MM.1S (cell line): Measurements from ENCODE around the gene OR4F15.

Experiments
- DNase-seq: peaks from one replicate; pipeline ENCODE4 v3.0.0-alpha.2; 2015
- H2AFZ ChIP-seq: fragments of 300-600 bp; sonication (generic); 2 replicates; pipeline ENCODE4 v1.6.0; 2016; ENCODE audit warnings: antibody characterized with exemption, low read length
- H3F3A ChIP-seq: fragments of 300-600 bp; sonication (generic); 2 replicates; pipeline ENCODE4 v1.6.1; 2016; ENCODE audit warnings: mild to moderate bottlenecking, antibody characterized with exemption, low read length, moderate library complexity, mixed read lengths; ENCODE audit not compliant: insufficient read depth
- H3K27ac ChIP-seq: fragments of 300-600 bp; sonication (generic); 2 replicates; pipeline ENCODE4 v1.5.1; 2016; ENCODE audit warnings: mild to moderate bottlenecking, low read length
- H3K27me3 ChIP-seq: fragments of 300-600 bp; sonication (generic); replicated peaks from 2 replicates; pipeline ENCODE4 v1.6.0; 2016; ENCODE audit warnings: low read length; ENCODE audit not compliant: insufficient read depth
- H3K36me3 ChIP-seq: fragments of 300-600 bp; sonication (generic); replicated peaks from 2 replicates; pipeline ENCODE4 v1.6.1; 2016; ENCODE audit warnings: mild to moderate bottlenecking, low read length, mixed read lengths; ENCODE audit not compliant: insufficient read depth
- H3K4me1 ChIP-seq: fragments of 300-600 bp; sonication (generic); 2 replicates; pipeline ENCODE4 v1.6.1; 2016; ENCODE audit warnings: low read length, mixed read lengths
- H3K4me2 ChIP-seq: fragments of 300-600 bp; sonication (generic); 2 replicates; pipeline ENCODE4 v1.6.0; 2016; ENCODE audit warnings: low read depth, low read length
- H3K4me3 ChIP-seq: fragments of 300-600 bp; sonication (generic); 2 replicates; pipeline ENCODE4 v1.5.1; 2016; ENCODE audit warnings: low read length, mixed read lengths
- H3K79me2 ChIP-seq: fragments of 300-600 bp; sonication (generic); 2 replicates; pipeline ENCODE4 v1.6.1; 2016; ENCODE audit warnings: mixed run types, low read length, mixed read lengths
- H3K9ac ChIP-seq: fragments of 300-600 bp; sonication (generic); 2 replicates; pipeline ENCODE4 v1.6.1; 2016; ENCODE audit warnings: low read length, mixed read lengths
- H3K9me2 ChIP-seq: fragments of 300-600 bp; sonication (generic); replicated peaks from 2 replicates; pipeline ENCODE4 v1.6.1; 2016; ENCODE audit warnings: mild to moderate bottlenecking, low read length, mixed read lengths; ENCODE audit not compliant: insufficient read depth
- H3K9me3 ChIP-seq: fragments of 300-600 bp; sonication (generic); replicated peaks from 2 replicates; pipeline ENCODE4 v1.6.1; 2016; ENCODE audit warnings: mild to moderate bottlenecking, low read length, mixed read lengths; ENCODE audit not compliant: insufficient read depth
- H4K20me1 ChIP-seq: fragments of 300-600 bp; sonication (generic); 2 replicates; pipeline ENCODE4 v1.6.1; 2016; ENCODE audit warnings: mild to moderate bottlenecking, low read length, moderate library complexity, mixed read lengths; ENCODE audit not compliant: insufficient read depth
- EZH2 ChIP-seq: fragments of 300-600 bp; sonication (generic); optimal IDR thresholded peaks from 2 replicates; pipeline ENCODE3; 2017; ENCODE audit warnings: low read depth, mild to moderate bottlenecking, antibody characterized with exemption, low read length, mixed read lengths
- EZH2phosphoT487 ChIP-seq: fragments of 300-600 bp; sonication (generic); IDR thresholded peaks from 2 replicates; pipeline ENCODE4 v1.6.1; 2018; ENCODE audit warnings: antibody characterized with exemption, low read length
- TF ChIP-seq, protein P1 (sequence below): fragments of 300-600 bp; sonication (generic); IDR thresholded peaks from 2 replicates; pipeline ENCODE4 v1.5.1; 2016; ENCODE audit warnings: antibody characterized with exemption, low read length, mixed read lengths

OR4F15 gene

DNA sequence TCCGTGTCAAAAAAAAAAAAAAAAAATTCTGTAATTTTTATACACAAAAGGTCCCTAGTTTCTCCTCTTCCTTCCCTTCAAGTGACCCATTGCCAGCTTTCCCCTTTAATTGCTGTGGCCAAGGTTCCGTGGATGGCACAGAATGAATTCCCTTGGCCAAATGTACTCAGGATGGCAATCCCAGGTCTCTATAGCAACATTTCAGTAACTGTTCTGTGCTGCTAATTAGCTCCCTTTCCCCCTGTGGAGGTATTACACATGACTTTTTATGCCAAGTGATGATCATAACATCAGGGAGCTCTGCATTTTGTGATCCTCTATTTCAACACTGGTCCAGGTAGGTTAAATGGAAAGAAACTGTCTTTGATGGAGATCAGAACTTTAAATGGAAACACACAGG is 8.8 kb upstream of the OR4F15 start, which contains the start of gene OR4F6:
OR4F6 (plus strand) TSS at position 301 of the 400 bp plus-strand sequence. CDS start 2,211 bp downstream, outside the sequence.
- H3K4me3 ChIP-seq: no peak within 1 kb of the TSS
- H2AFZ ChIP-seq: no peak within 1 kb of the TSS
- H4K20me1 ChIP-seq: no peaks in the 10 kb centered on the region
- no peak within 1 kb of the TSS for H3K4me2 ChIP-seq
- no peaks in the 10 kb centered on the region for H3F3A ChIP-seq
- no peak within 1 kb of the TSS for H3K9ac ChIP-seq
- no peaks in the 10 kb centered on the region for H3K4me1 ChIP-seq
- no peaks in the 10 kb centered on the region for H3K79me2 ChIP-seq
- H3K9me3 ChIP-seq: no peaks in the 10 kb centered on the region
- no peak within 1 kb of the TSS for H3K27ac ChIP-seq
- H3K9me2 ChIP-seq: no peaks in the 10 kb centered on the region
- H3K36me3 ChIP-seq: no peaks in the 10 kb centered on the region
- no peaks in the 10 kb centered on the region for H3K27me3 ChIP-seq
- TF ChIP-seq, protein P1, sequence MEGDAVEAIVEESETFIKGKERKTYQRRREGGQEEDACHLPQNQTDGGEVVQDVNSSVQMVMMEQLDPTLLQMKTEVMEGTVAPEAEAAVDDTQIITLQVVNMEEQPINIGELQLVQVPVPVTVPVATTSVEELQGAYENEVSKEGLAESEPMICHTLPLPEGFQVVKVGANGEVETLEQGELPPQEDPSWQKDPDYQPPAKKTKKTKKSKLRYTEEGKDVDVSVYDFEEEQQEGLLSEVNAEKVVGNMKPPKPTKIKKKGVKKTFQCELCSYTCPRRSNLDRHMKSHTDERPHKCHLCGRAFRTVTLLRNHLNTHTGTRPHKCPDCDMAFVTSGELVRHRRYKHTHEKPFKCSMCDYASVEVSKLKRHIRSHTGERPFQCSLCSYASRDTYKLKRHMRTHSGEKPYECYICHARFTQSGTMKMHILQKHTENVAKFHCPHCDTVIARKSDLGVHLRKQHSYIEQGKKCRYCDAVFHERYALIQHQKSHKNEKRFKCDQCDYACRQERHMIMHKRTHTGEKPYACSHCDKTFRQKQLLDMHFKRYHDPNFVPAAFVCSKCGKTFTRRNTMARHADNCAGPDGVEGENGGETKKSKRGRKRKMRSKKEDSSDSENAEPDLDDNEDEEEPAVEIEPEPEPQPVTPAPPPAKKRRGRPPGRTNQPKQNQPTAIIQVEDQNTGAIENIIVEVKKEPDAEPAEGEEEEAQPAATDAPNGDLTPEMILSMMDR: no peak
- TF ChIP-seq EZH2phosphoT487: no peak
- TF ChIP-seq EZH2: no peak
- DNase-seq: no peak

DNA sequence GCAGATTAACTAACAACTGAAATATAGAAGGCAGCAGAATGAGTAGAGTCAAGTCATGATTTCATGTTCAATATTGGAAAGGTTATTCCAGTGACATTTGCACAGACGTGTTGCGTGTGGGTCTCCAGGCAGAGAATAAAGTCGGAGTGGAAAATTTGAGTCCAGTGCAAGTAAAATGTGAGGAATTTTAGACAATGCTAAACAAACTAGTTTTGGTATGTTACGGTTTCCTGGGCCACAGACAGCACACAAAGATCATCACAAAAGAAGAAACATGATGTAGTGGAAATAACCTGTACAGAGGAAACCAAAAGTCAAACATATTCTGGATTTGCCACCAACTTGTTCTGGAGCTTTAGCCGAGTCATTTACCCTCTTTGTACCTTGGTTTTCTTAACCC is 8.3 kb upstream of the OR4F15 start:
- Histone ChIP-seq H4K20me1 (no peaks in the 10 kb centered on the region), H3K9me3 (no peaks in the 10 kb centered on the region), H2AFZ (no peak overlapping the region), H3K9me2 (no peaks in the 10 kb centered on the region), H3K4me1 (no peaks in the 10 kb centered on the region), H3K27me3 (no peaks in the 10 kb centered on the region), H3K36me3 (no peaks in the 10 kb centered on the region), H3K9ac (no peak overlapping the region), H3K27ac (no peak overlapping the region), H3K79me2 (no peaks in the 10 kb centered on the region), H3K4me3 (no peak overlapping the region), H3F3A (no peaks in the 10 kb centered on the region), H3K4me2 (no peak overlapping the region)
- TF ChIP-seq EZH2phosphoT487: no peak
- no peak for DNase-seq

DNA sequence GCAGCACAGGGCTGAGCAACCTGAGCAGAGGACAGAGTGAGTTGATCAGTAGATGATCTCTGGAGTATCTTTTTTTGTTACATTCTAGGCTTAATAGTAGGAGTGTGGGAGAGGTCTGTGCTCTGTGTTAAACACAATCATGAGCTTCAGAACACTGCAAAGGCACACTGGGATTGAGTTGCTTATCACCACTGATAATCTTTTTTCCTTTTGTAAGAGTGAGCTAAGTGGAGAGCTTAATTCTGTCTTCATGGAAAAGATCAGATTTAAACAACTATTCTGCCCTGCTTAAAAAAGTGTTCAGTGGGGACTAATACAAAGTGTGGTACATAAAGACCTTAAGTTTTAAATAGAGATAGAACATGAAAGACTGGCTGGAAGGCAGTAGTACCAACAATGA is 7.6 kb upstream of the OR4F15 start:
- Histone ChIP-seq H3K9me2 (no peaks in the 10 kb centered on the region), H3K36me3 (no peaks in the 10 kb centered on the region), H3K4me2 (no peak overlapping the region), H2AFZ (no peak overlapping the region), H3K9ac (no peak overlapping the region), H4K20me1 (no peaks in the 10 kb centered on the region), H3F3A (no peaks in the 10 kb centered on the region), H3K4me1 (no peaks in the 10 kb centered on the region), H3K4me3 (no peak overlapping the region), H3K79me2 (no peaks in the 10 kb centered on the region), H3K9me3 (no peaks in the 10 kb centered on the region), H3K27me3 (no peaks in the 10 kb centered on the region), H3K27ac (no peak overlapping the region)
- TF ChIP-seq, protein P1: no peak
- no peak for TF ChIP-seq EZH2phosphoT487
- no peak for TF ChIP-seq EZH2
- no peak for DNase-seq

DNA sequence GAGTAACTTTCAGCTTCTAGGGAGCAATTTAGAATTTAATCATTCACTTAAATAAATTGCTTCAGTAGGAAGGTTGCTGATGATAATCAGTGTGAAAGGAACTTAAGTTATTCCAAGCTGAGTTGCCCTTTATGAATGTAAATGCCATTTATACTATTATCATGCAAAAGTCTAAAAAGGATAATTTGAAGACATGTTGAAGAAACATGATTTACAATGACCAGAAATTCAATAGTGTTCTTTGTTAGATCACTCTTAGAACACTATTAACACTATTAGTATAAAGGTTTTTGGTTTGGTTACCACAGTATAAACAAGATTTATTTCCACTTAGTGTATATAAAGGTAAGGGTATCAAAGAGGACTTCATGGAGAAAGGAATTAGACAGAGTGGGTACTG is 7.1 kb upstream of the OR4F15 start:
- no peak overlapping the region for H3K4me3 ChIP-seq
- no peaks in the 10 kb centered on the region for H3K36me3 ChIP-seq
- DNase-seq: no peak
- no peaks in the 10 kb centered on the region for H3K27me3 ChIP-seq
- no peak overlapping the region for H3K27ac ChIP-seq
- no peak overlapping the region for H2AFZ ChIP-seq
- H3K4me1 ChIP-seq: no peaks in the 10 kb centered on the region
- H4K20me1 ChIP-seq: no peaks in the 10 kb centered on the region
- no peak overlapping the region for H3K4me2 ChIP-seq
- no peaks in the 10 kb centered on the region for H3F3A ChIP-seq
- TF ChIP-seq, protein P1: no peak
- TF ChIP-seq EZH2phosphoT487: no peak
- TF ChIP-seq EZH2: no peak
- H3K9ac ChIP-seq: no peak overlapping the region
- no peaks in the 10 kb centered on the region for H3K9me3 ChIP-seq
- H3K79me2 ChIP-seq: no peaks in the 10 kb centered on the region
- no peaks in the 10 kb centered on the region for H3K9me2 ChIP-seq
